WI38 (cell line): Measurements from ENCODE around the gene XIRP2.

ENCODE experiments used
- H3K4me3 ChIP-seq: 2 replicates; pipeline ENCODE4 v1.5.1; 2011; ENCODE audit warnings: low read depth, mild to moderate bottlenecking, control low read depth, low read length
- TF ChIP-seq, protein P1 (sequence below): IDR thresholded peaks from 2 replicates; pipeline ENCODE4 v1.5.1; 2012; ENCODE audit warnings: low read depth, mild to moderate bottlenecking, control low read depth, low read length

XIRP2 gene

DNA sequence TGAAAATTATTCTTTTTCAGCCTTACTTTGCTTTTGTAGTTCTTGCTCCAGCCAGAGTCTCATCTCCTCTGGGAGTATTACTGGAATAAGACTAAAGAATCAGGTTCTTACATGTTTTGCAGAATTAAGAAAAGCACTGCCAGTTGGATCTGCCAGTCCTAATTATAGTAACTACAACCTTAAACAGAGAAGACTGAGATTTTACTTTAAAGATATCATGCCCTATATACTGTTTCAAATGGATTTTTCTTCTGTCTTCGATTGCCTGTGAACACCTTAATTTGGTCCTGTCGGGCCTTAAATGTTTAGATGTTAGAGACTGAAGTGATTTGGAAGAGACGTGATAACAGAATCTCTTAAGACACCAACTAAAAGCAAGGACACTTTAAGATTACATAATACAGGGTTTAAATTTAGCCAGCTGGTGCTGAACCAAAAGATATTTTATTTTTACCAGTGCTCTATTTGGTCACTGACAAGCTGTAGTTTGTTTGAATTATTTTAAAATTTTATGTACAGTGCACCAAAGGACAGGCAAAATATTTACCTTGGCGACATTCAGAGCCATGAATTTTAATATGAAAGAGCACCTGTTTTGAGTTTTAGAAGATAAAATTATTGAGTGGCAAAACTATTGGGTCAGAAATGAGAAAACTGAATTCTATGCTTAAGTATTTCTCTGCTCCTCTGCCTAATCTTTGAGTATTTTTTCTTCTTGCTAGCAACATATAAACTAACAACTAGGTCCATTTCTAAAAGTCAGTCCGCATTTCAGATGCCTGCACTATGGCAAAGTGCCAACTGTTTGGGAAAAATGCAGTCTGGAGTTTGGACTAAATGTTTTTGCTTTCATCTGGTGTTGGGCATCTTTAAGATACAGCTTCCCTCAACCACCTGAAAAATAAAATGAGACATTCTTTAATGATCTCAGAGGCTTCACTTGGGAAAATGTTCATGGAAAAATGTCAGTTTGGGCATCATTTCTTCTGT, 300.0 kb downstream of the XIRP2 start:
- TF ChIP-seq, protein P1, sequence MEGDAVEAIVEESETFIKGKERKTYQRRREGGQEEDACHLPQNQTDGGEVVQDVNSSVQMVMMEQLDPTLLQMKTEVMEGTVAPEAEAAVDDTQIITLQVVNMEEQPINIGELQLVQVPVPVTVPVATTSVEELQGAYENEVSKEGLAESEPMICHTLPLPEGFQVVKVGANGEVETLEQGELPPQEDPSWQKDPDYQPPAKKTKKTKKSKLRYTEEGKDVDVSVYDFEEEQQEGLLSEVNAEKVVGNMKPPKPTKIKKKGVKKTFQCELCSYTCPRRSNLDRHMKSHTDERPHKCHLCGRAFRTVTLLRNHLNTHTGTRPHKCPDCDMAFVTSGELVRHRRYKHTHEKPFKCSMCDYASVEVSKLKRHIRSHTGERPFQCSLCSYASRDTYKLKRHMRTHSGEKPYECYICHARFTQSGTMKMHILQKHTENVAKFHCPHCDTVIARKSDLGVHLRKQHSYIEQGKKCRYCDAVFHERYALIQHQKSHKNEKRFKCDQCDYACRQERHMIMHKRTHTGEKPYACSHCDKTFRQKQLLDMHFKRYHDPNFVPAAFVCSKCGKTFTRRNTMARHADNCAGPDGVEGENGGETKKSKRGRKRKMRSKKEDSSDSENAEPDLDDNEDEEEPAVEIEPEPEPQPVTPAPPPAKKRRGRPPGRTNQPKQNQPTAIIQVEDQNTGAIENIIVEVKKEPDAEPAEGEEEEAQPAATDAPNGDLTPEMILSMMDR, result no peak
- no peak overlapping the region for H3K4me3 ChIP-seq

DNA sequence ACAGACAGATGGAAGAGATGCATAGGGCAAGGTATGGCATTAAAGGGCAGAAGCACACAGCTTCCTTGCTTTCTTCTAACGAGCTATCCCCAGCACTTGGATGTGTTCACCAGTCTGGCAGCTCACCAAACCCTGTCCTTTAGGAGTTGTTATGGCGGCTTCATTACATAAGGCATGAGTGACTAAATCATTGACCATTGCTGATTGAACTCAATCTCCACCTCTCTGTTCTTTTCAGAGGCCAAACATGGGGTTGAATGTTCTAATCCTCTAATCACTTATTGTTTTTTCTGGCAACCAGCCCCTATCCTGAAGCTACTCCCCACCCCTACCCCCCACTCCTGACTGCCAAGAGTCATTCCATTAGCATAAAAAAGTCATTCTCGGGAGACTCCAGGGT, 301.8 kb downstream of the XIRP2 start:
- TF ChIP-seq, protein P1, result no peak
- no peak overlapping the region for H3K4me3 ChIP-seq

DNA sequence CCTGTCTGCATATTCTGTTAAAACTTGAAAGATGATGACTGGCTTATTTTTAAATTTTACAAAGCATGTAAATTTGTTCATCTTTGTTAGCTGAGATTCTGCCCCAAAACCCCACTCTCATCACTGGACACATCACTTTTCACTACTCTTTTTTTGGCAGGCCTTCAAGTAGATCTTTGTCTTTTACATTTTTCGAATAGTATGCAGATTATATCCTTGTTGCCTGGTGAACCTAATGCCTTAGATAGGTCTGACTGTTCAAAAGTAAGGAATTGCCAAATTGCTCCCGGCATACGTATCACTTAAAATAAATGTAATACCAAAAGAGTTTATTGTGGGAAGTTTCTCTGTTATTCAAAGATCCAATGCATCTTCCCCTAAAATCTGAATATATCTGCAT, 303.3 kb downstream of the XIRP2 start:
- no peak overlapping the region for H3K4me3 ChIP-seq
- TF ChIP-seq, protein P1, result no peak

DNA sequence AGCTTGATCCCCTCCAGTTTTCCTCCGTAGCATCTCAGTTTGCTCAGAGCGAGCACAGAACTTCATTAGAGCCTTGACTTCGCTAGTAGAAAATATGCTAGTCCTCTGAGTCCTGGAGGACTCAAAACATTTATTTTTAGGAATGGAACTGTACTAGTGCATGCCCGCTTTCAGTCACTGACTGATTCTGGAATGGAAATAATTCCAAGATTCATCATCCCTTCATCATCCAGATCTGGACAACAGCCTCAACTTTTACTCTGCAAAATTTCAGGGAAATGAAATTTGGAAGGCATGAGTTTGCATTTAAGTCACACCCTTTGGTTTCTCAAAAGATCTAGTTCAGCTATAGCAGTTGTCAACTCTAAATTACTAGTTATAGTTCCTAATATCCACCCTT, 304.6 kb downstream of the XIRP2 start:
- TF ChIP-seq, protein P1, result no peak
- H3K4me3 ChIP-seq, result no peak overlapping the region

DNA sequence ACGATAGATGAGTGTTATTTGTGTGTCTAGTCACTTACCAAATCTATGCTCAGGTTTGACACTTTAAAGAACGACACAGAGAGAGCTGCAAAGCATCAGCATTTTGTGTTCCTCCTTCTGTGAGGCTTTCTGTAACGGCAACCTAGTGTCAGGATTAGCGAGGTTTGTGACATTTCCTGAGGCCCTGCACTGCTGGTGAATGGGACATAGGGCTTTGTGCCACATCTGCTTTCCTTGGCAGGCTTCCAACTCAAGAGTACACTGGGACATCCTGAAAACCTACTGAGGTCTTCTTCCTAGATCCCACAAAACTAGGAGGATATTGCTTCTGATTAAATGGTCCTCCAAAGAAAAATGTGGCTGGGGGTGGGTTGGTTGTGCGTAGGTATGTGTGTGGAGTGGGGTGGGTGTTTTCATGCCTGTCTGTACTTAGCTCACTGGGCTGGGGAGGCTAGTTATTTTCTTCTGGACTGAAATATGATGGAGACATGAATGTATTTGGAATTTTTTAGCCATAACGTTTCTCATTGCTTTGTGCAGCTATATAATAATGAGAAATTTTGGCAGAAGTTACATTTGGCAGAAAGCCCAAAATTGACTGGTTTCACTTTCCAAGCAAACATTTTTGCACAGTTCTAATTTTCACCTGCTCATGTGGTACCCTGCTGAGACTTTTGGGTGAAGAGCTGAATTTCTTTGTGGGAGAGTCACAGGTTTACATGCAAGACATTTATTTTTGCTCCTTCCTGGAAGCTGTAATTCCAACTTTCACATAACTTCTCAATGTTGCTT, 308.4 kb downstream of the XIRP2 start:
- H3K4me3 ChIP-seq, result no peak overlapping the region

DNA sequence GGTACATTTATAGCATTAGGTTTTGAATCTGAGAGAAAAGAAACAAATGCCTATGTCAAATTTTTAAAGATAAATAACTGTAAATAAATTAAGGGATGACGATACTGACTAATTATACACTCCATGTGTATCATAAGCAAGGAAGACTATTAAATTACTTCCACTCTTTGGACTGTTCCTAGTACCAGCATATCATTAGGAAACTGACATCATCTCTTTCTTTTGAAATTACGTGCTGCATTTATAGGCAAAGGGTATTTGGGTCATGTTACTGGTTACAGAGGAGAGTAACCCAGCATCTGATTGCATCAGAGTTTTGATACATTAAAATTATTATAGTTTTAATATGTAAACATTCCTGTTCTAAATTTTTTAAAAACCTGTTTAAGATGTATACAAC, 309.7 kb downstream of the XIRP2 start:
- TF ChIP-seq, protein P1, result no peak
- H3K4me3 ChIP-seq, result no peak overlapping the region

More for the DNA sequence above, 308.4 kb downstream of the XIRP2 start:
- TF ChIP-seq, protein P1, result no peak
